GM19035 (cell line): ENCODE data around the gene COL18A1.
"Not testable (repeated sequence)": the region's sequence is repeated elsewhere in the genome, so short reads cannot be mapped to it uniquely, and the experiment has no call there.

Experiments used
- ATAC-seq: cut with Tn5 transposase; IDR thresholded peaks from one replicate; pipeline ENCODE4 v1.9.1; 2021; ENCODE audit not compliant: unreplicated experiment

COL18A1 gene

GRCh38 chr21:45552696-45553391 lies 147.9 kb downstream of the COL18A1 start:
- no peak for ATAC-seq

- peak; percentile 64 for ATAC-seq
These were observed 149.7 kb downstream of the COL18A1 start for GRCh38 chr21:45554477-45555175.

- no peak for ATAC-seq
These were observed 150.2 kb downstream of the COL18A1 start for GRCh38 chr21:45555251-45555556.

GRCh38 chr21:45555557-45556301 lies 150.8 kb downstream of the COL18A1 start:
- ATAC-seq: peak; percentile 48

- no peak for ATAC-seq
These were observed 151.3 kb downstream of the COL18A1 start for GRCh38 chr21:45556302-45556644.

GRCh38 chr21:45556645-45557615 lies 152.0 kb downstream of the COL18A1 start:
- ATAC-seq: no peak

- ATAC-seq: no peak
These were observed 152.7 kb downstream of the COL18A1 start for GRCh38 chr21:45557616-45558043.

- no peak for ATAC-seq
These were observed 153.2 kb downstream of the COL18A1 start for GRCh38 chr21:45558044-45558721.

- no peak for ATAC-seq
These were observed 154.5 kb downstream of the COL18A1 start for GRCh38 chr21:45559216-45560105.

GRCh38 chr21:45560106-45561021 lies 155.4 kb downstream of the COL18A1 start:
- no peak for ATAC-seq

GRCh38 chr21:45561241-45561640 lies 156.3 kb downstream of the COL18A1 start:
- ATAC-seq: not testable (repeated sequence)

GRCh38 chr21:45562402-45562801 lies 157.4 kb downstream of the COL18A1 start:
- ATAC-seq: no peak

- ATAC-seq: no peak
These were observed 158.0 kb downstream of the COL18A1 start for GRCh38 chr21:45562965-45563364.
